ENCODE measurements around the gene PSMD8. TPM values are rescaled to one million over a fixed set of nuclear protein-coding genes. Genes with fewer than 3 reads are reported as not detected.
A peak's percentile ranks its signal among the peaks of the same experiment; 100 is the strongest.

Gene PSMD8
- total and polyA plus RNA-seq, 4 donors: 92.4 to 119 (median 102) TPM

- Histone ChIP-seq H3K27ac (ENCODE audit: low read depth in 1 of 2, low read length in 2 of 2) (no peak overlapping the region), H3K36me3 (ENCODE audit: control insufficient read depth in 1 of 2, insufficient read depth in 2 of 2, low read length in 1 of 2) (peaks cover 0 to 4% of the 10 kb centered on the region in 2 donors), H3K4me3 (ENCODE audit: low read length in 2 of 2) (no peak overlapping the region), H3K4me1 (ENCODE audit: control insufficient read depth in 1 of 2, insufficient read depth in 2 of 2, low read length in 2 of 2) (no peaks in the 10 kb centered on the region), H3K9me3 (ENCODE audit: control insufficient read depth, low read length) (no peaks in the 10 kb centered on the region), H3K27me3 (ENCODE audit: control insufficient read depth in 1 of 2, insufficient read depth in 2 of 2, low read length in 1 of 2) (no peaks in the 10 kb centered on the region)
- WGBS, 2 donors: 90 to 95% methylated on average over 9 of the region's 9 CpGs
- no peak for DNase-seq
- no peak for ATAC-seq (ENCODE audit: low FRiP score)
- intact Hi-C loops (cut with DNase I): no loop called here
These were observed 6.8 kb downstream of the PSMD8 start for GRCh38 chr19:38381138-38381537.

DNA sequence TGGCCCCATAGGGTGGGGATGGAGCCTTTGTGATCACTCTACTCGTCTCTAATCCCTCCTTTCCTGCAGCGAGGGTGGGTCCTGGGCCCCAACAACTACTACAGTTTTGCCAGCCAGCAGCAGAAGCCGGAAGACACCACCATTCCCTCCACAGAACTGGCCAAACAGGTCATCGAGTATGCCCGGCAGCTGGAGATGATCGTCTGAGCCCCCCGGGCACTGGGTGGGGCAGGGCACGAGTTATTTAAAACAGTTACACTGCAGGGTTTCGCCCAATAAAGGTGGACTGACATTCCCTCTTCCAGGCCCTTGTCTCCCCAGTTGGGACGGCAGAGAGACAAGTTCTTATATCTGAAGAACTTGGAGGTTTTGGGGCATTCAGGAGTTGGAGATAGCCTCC, 8.8 kb downstream of the PSMD8 start:
- Histone ChIP-seq H3K27ac (ENCODE audit: low read depth in 1 of 2, low read length in 2 of 2) (no peak overlapping the region), H3K36me3 (ENCODE audit: control insufficient read depth in 1 of 2, insufficient read depth in 2 of 2, low read length in 1 of 2) (peaks cover 0 to 4% of the 10 kb centered on the region in 2 donors), H3K27me3 (ENCODE audit: control insufficient read depth in 1 of 2, insufficient read depth in 2 of 2, low read length in 1 of 2) (no peaks in the 10 kb centered on the region), H3K4me1 (ENCODE audit: control insufficient read depth in 1 of 2, insufficient read depth in 2 of 2, low read length in 2 of 2) (no peaks in the 10 kb centered on the region), H3K9me3 (ENCODE audit: control insufficient read depth, low read length) (no peaks in the 10 kb centered on the region), H3K4me3 (ENCODE audit: low read length in 2 of 2) (no peak overlapping the region)
- intact Hi-C loops (cut with DNase I): no loop called here
- no peak for ATAC-seq (ENCODE audit: low FRiP score)
- no peak for DNase-seq
- WGBS, 2 donors: 90 to 91% methylated on average over 10 of the region's 10 CpGs

DNA sequence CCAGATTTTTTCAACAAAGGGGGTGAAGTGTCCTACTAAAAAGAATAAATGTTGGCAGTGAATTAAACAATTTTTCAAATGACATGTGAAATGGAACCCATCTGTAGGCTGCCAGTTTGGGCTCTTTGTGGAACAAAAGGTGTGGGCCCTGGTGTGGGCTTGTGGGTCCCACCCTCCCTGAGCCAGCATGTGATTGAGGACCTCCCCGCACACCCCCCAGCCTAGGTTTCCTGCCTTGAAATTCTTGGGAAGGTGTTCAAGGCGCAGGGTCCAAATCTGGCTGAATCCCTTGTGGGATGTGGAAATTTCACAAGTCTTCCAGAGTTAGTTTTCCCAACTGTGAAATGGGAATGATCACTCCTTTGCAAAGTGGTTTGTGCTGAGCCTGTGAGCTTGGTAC, 9.4 kb downstream of the PSMD8 start:
- no peak overlapping the region for H3K4me3 ChIP-seq (ENCODE audit: low read length in 2 of 2)
- H3K36me3 ChIP-seq (ENCODE audit: control insufficient read depth in 1 of 2, insufficient read depth in 2 of 2, low read length in 1 of 2): peaks cover 0 to 4% of the 10 kb centered on the region in 2 donors
- ATAC-seq (ENCODE audit: low FRiP score) (no peak), DNase-seq (no peak)
- intact Hi-C loops (cut with DNase I): no loop called here
- no peaks in the 10 kb centered on the region for H3K9me3 ChIP-seq (ENCODE audit: control insufficient read depth, low read length)
- no peaks in the 10 kb centered on the region for H3K4me1 ChIP-seq (ENCODE audit: control insufficient read depth in 1 of 2, insufficient read depth in 2 of 2, low read length in 2 of 2)
- 94% methylated on average over 2 of the region's 2 CpGs for WGBS, 2 donors
- no peak overlapping the region for H3K27ac ChIP-seq (ENCODE audit: low read depth in 1 of 2, low read length in 2 of 2)
- H3K27me3 ChIP-seq (ENCODE audit: control insufficient read depth in 1 of 2, insufficient read depth in 2 of 2, low read length in 1 of 2): no peaks in the 10 kb centered on the region

GRCh38 chr19:38384209-38385027, 10.0 kb downstream of the PSMD8 start:
- H3K4me3 ChIP-seq (ENCODE audit: low read length in 2 of 2): no peak overlapping the region

GRCh38 chr19:38385057-38385803, 10.9 kb downstream of the PSMD8 start:
- H3K27me3 ChIP-seq (ENCODE audit: control insufficient read depth in 1 of 2, insufficient read depth in 2 of 2, low read length in 1 of 2): no peaks in the 10 kb centered on the region
- H3K9me3 ChIP-seq (ENCODE audit: control insufficient read depth, low read length): no peaks in the 10 kb centered on the region
- ATAC-seq (ENCODE audit: low FRiP score) (no peak), DNase-seq (no peak)
- peaks cover 0 to 4% of the 10 kb centered on the region in 2 donors for H3K36me3 ChIP-seq (ENCODE audit: control insufficient read depth in 1 of 2, insufficient read depth in 2 of 2, low read length in 1 of 2)
- no peak overlapping the region for H3K27ac ChIP-seq (ENCODE audit: low read depth in 1 of 2, low read length in 2 of 2)
- 81 to 85% methylated on average over 30 to 40 of the region's 40 CpGs for WGBS, 2 donors
- H3K4me1 ChIP-seq (ENCODE audit: control insufficient read depth in 1 of 2, insufficient read depth in 2 of 2, low read length in 2 of 2): no peaks in the 10 kb centered on the region
- intact Hi-C loops (cut with DNase I): loop anchor here in 1 of 2 donors (5.0 kb wide), 2 partner anchors 48 to 133 kb away; partner anchors contain the start of gene CATSPERG
- no peak overlapping the region for H3K4me3 ChIP-seq (ENCODE audit: low read length in 2 of 2)

More at GRCh38 chr19:38384209-38385027, 10.0 kb downstream of the PSMD8 start:
- no peak for ATAC-seq (ENCODE audit: low FRiP score)
- 74 to 81% methylated on average over 10 of the region's 10 CpGs for WGBS, 2 donors
- Histone ChIP-seq H3K9me3 (ENCODE audit: control insufficient read depth, low read length) (no peaks in the 10 kb centered on the region), H3K4me1 (ENCODE audit: control insufficient read depth in 1 of 2, insufficient read depth in 2 of 2, low read length in 2 of 2) (no peaks in the 10 kb centered on the region), H3K27ac (ENCODE audit: low read depth in 1 of 2, low read length in 2 of 2) (no peak overlapping the region), H3K36me3 (ENCODE audit: control insufficient read depth in 1 of 2, insufficient read depth in 2 of 2, low read length in 1 of 2) (peaks cover 0 to 4% of the 10 kb centered on the region in 2 donors), H3K27me3 (ENCODE audit: control insufficient read depth in 1 of 2, insufficient read depth in 2 of 2, low read length in 1 of 2) (no peaks in the 10 kb centered on the region)
- DNase-seq: no peak
- intact Hi-C loops (cut with DNase I): loop anchor here in 1 of 2 donors (5.0 kb wide), 2 partner anchors 47 to 132 kb away; partner anchors contain the start of gene CATSPERG

- 73 to 80% methylated on average over 36 to 40 of the region's 40 CpGs for WGBS, 2 donors
- H3K4me3 ChIP-seq (ENCODE audit: low read length in 2 of 2): no peak overlapping the region
- H3K9me3 ChIP-seq (ENCODE audit: control insufficient read depth, low read length): no peaks in the 10 kb centered on the region
- intact Hi-C loops (cut with DNase I): loop anchor here in 1 of 2 donors (5.0 kb wide), 2 partner anchors 49 to 134 kb away; partner anchors contain the start of gene CATSPERG
- H3K36me3 ChIP-seq (ENCODE audit: control insufficient read depth in 1 of 2, insufficient read depth in 2 of 2, low read length in 1 of 2): peaks cover 0 to 4% of the 10 kb centered on the region in 2 donors
- ATAC-seq (ENCODE audit: low FRiP score) (no peak), DNase-seq (no peak)
- no peak overlapping the region for H3K27ac ChIP-seq (ENCODE audit: low read depth in 1 of 2, low read length in 2 of 2)
- no peaks in the 10 kb centered on the region for H3K27me3 ChIP-seq (ENCODE audit: control insufficient read depth in 1 of 2, insufficient read depth in 2 of 2, low read length in 1 of 2)
- H3K4me1 ChIP-seq (ENCODE audit: control insufficient read depth in 1 of 2, insufficient read depth in 2 of 2, low read length in 2 of 2): no peaks in the 10 kb centered on the region
These were observed 11.5 kb downstream of the PSMD8 start for GRCh38 chr19:38385804-38386257.

DNA sequence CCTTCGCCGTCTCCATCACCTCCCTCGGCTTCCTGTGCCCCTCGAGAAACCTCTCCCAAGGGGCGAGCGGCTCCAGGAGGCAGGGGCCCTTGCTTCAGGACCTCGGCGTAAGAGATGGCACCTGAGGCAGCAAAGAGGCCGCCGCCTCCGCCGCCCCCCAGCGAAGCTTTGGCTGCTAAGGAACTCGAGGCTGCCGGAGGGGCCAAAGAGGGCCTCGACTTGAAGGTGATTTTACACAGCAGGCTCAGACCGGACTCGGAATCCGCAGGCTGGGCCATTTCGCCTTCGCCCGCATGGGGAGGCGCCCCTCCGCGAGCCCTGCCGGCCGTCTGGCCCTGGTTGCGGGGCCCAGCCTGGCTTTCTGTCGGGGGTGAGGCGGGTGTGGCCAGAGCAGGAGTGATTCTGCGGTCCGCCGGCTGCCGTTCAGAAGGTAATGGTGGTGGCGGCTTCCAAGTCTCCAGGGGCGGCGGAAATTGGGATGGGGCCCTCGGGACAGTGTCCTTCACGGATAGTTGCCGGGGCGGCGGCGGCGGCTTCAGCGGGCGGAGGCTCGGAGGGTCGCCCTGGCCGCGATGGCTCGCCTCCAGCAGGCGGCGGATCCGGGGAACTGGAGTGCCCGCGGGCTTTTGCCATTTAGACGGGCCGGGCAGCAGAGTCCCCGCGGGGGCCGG, 12.1 kb downstream of the PSMD8 start:
- WGBS, 2 donors: 69 to 70% methylated on average over 52 to 61 of the region's 61 CpGs
- Histone ChIP-seq H3K9me3 (ENCODE audit: control insufficient read depth, low read length) (no peaks in the 10 kb centered on the region), H3K27me3 (ENCODE audit: control insufficient read depth in 1 of 2, insufficient read depth in 2 of 2, low read length in 1 of 2) (no peaks in the 10 kb centered on the region), H3K4me3 (ENCODE audit: low read length in 2 of 2) (no peak overlapping the region), H3K36me3 (ENCODE audit: control insufficient read depth in 1 of 2, insufficient read depth in 2 of 2, low read length in 1 of 2) (peaks cover 0 to 1% of the 10 kb centered on the region in 2 donors), H3K4me1 (ENCODE audit: control insufficient read depth in 1 of 2, insufficient read depth in 2 of 2, low read length in 2 of 2) (no peaks in the 10 kb centered on the region), H3K27ac (ENCODE audit: low read depth in 1 of 2, low read length in 2 of 2) (no peak overlapping the region)
- ATAC-seq (ENCODE audit: low FRiP score) (no peak), DNase-seq (no peak)
- intact Hi-C loops (cut with DNase I): loop anchor here in 1 of 2 donors (5.0 kb wide), 2 partner anchors 49 to 134 kb away; partner anchors contain the start of gene CATSPERG

GRCh38 chr19:38386971-38387549, 12.7 kb downstream of the PSMD8 start:
- ATAC-seq (ENCODE audit: low FRiP score) (no peak), DNase-seq (peak; percentile 71 to 84)
- no peak overlapping the region for H3K4me3 ChIP-seq (ENCODE audit: low read length in 2 of 2)
- peak overlapping the region in 1 of 2 donors; percentile 4 for H3K27ac ChIP-seq (ENCODE audit: low read depth in 1 of 2, low read length in 2 of 2)
- no peaks in the 10 kb centered on the region for H3K4me1 ChIP-seq (ENCODE audit: control insufficient read depth in 1 of 2, insufficient read depth in 2 of 2, low read length in 2 of 2)
- no peaks in the 10 kb centered on the region for H3K9me3 ChIP-seq (ENCODE audit: control insufficient read depth, low read length)
- 12 to 15% methylated on average over 27 to 36 of the region's 36 CpGs for WGBS, 2 donors
- no peaks in the 10 kb centered on the region for H3K27me3 ChIP-seq (ENCODE audit: control insufficient read depth in 1 of 2, insufficient read depth in 2 of 2, low read length in 1 of 2)
- H3K36me3 ChIP-seq (ENCODE audit: control insufficient read depth in 1 of 2, insufficient read depth in 2 of 2, low read length in 1 of 2): no peaks in the 10 kb centered on the region
- intact Hi-C loops (cut with DNase I): loop anchor here in 1 of 2 donors (5.0 kb wide), 2 partner anchors 50 to 135 kb away; partner anchors contain the start of gene CATSPERG

Measured in aorta (tissue), 5 donors.